ENCODE measurements around the gene MPZ.
A peak's percentile ranks its signal among the peaks of the same experiment; 100 is the strongest.
"Not testable (repeated sequence)": the region's sequence is repeated elsewhere in the genome, so short reads cannot be mapped to it uniquely, and the experiment has no call there.

MPZ gene

GRCh38 chr1:161259345-161259702 lies 50.4 kb downstream of the MPZ start:
- Histone ChIP-seq H3K27ac (no peak overlapping the region), H3K4me3 (peak overlapping the region in 5 of 7 experiments; percentile 30 to 55 (median 41))

- peak within 1 kb of the TSS; percentile 7 to 55 (median 37) for H3K4me3 ChIP-seq
- peak within 1 kb of the TSS in 5 of 21 experiments; percentile 3 to 30 (median 8) for H3K27ac ChIP-seq
Observed at GRCh38 chr1:161258439-161259344, 51.1 kb downstream of the MPZ start, which contains the start of gene PCP4L1. PCP4L1 (plus strand) TSS chr1:161258745; CDS start chr1:161258975, 230 bp downstream.

GRCh38 chr1:161257109-161257508 lies 52.7 kb downstream of the MPZ start:
- H3K27ac ChIP-seq = peak overlapping the region in 6 of 21 experiments; percentile 21 to 53 (median 24)

GRCh38 chr1:161255955-161256520 lies 53.7 kb downstream of the MPZ start:
- H3K4me3 ChIP-seq = not testable (repeated sequence)
- H3K27ac ChIP-seq = peak overlapping the region in 3 of 21 experiments; percentile 25 to 45 (median 33)

More at GRCh38 chr1:161257109-161257508, 52.7 kb downstream of the MPZ start:
- not testable (repeated sequence) for H3K4me3 ChIP-seq

GRCh38 chr1:161255302-161255701 lies 54.5 kb downstream of the MPZ start:
- not testable (repeated sequence) for H3K4me3 ChIP-seq
- peak overlapping the region in 1 of 21 experiments; percentile 45 for H3K27ac ChIP-seq
